Activated CD4-positive, CD25-positive, alpha-beta regulatory T cell (primary cell): ENCODE results near the gene PDF.
"Not testable (repeated sequence)": the region's sequence is repeated elsewhere in the genome, so short reads cannot be mapped to it uniquely, and the experiment has no call there.

Experiments
- DNase-seq, 4 experiments: peaks; one replicate each; lab custom pipeline; 2025; lab: John Stamatoyannopoulos, UW

The PDF gene

GRCh38 chr16:69316595-69317034 is 13.8 kb downstream of the PDF start:
- DNase-seq, result no peak

DNA sequence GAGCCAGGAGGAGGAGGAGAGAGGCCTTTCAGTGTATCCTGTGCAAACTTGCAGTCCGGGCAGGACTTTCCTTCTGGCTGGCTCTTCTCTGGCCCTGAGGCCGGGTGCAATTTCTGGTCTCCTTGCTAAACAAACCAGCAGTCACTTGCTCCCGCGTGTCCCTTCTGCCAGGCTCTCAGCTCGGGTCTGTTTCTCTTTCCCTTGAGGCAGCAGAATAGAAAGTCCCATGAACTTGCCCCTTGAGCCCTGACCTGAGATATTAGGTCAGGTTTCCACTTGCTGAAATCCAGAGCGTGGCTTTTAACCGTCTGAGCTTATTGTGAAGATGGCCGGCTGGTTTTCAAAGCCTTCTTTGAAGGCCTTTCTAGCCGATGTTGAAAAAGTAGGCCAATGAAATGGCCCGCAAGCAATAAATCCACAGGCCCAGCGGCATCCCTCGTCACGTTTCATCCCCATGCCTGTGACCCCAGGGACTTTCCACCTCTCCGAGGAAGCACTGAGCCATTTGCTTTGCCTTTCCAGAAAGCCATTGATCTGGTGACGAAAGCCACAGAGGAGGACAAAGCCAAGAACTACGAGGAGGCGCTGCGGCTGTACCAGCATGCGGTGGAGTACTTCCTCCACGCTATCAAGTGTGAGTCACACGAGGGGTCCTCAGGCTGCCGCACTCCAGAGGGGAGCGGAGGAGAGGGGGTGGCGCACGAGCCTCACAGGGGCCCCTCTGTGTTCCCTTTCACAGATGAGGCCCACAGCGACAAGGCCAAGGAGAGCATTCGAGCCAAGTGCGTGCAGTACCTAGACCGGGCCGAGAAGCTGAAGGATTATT is 14.7 kb downstream of the PDF start:
- DNase-seq, result no peak

DNA sequence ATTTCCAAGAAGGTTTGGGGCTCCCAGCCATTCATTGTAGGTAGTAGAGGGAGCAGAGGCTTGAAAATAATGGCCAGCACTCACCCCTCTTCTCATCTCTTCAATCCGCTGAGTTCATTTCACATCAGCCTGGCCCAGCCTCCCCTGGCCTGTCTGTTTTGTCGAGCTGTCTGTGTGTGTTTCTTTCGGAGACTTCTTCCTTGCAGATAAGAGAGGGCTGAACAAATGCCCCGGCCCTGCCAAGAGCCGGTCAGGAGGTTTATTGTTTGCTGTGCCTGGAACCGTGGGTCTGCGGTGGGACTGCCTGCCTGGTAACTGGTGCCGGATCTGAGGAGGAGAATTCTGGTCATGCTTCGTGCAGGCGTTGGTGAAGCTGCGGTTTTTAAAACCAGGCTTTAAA is 15.9 kb downstream of the PDF start:
- DNase-seq, result no peak

- DNase-seq, result no peak
Observed at GRCh38 chr16:69313469-69313868, 16.9 kb downstream of the PDF start.

DNA sequence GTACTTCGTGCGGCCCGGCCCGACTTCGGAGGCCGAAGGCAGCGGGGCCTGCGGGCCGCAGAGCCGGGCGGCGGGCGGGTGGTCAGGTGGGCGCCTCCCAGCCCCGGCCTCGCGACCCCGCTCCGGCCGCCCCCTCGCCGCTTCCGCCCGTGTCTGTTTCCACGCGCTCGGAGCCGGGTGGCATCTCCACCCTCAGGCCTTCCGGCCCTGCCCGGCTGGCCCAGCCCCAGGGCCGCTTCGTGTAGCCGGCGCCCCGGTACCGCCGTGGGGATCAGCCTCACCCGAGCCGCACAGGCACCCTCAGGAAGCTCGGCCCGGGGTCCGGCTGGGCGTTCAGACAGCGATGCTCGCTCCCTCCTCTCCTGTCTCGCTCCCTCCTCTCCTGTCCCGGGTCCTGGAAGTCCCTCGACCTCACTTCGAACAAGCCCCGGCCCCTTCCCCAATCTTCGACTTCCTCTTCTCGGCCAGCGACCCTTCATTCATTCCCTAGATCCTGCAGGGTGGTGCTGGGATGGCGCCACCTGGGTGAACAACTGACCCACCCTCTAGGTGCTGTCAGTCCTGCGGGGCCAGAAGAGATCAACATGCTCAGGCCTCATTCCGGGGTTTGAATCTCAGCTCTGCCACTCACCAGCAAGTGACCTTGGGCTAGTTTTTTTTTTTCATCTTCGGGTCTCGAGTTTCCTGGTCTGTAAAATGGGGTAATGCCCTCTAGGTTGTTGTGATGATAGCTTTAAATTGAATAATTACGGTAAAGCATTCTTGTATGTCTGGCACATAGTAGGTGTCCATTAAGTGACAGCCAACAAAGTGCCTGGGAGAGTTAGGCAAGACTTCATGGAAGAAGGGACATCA is 18.6 kb downstream of the PDF start:
- no peak for DNase-seq

- DNase-seq, result peak; percentile 96 to 99 (median 96)
Observed at GRCh38 chr16:69310653-69311532, 19.5 kb downstream of the PDF start, which contains the start of gene VPS4A. Gene VPS4A (plus strand): TSS chr16:69311350. CDS start chr16:69311512, 162 bp downstream.

DNA sequence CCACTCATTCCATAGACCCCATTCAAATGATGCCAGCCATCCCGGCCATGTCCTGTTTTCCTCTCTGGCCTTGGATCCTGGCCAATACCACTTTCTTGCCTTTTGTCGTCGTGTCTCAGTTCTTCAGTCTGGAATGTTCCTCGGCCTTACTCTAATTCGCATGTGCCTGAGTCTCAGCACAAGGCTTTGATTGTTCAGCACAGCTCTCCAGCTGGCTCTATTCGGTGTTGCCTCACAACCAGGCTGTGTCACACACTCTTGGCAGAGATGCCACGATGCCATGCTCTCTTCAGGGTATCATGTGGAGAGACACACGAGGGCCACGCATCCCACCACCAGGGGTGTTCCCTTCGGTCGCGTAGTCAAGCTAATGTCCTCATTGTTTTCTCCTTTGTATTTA is 21.1 kb downstream of the PDF start:
- no peak for DNase-seq

GRCh38 chr16:69307856-69308255 is 22.5 kb downstream of the PDF start:
- DNase-seq, result no peak

GRCh38 chr16:69307091-69307490 is 23.3 kb downstream of the PDF start:
- DNase-seq, result no peak

DNA sequence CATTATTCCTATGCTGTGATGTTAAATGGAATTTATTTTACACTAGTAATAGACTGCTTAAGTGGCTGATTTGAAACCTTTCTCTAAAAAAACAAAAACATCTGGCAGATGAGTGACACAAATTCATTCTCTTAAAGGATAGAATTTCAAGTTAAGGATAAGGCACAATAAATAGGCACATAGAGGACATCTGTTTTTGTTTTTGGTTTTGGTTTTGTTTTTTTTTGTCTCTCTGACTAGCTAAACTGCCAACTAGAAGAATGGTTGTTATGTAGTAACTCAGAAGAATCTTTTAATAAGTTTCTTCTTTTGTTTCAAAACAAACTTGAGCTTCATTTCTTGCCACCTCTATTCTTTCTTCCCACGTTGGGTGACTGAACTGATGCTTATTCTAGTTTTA is 24.4 kb downstream of the PDF start:
- DNase-seq, result no peak

- no peak for DNase-seq
Observed at GRCh38 chr16:69302301-69302700, 28.1 kb downstream of the PDF start.

DNA sequence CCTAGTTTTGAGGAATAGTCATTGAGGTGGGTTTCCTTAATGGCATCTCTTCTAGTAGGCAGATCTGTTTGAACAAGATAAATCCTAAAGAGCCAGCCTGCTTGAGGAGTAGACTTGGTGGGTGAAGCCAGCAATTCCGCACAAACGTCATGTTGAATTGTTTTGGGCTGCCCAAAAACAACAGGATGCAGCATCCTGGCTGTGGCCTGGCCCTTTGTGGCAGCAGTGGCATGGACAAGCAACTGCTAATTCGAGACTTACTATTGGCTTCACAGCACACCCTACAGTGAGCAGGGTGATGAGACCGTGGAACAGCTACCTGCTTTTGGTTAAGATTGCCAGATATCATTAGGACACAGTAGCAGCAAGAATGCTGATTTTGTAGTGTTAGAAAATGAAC is 28.5 kb downstream of the PDF start:
- no peak for DNase-seq

DNA sequence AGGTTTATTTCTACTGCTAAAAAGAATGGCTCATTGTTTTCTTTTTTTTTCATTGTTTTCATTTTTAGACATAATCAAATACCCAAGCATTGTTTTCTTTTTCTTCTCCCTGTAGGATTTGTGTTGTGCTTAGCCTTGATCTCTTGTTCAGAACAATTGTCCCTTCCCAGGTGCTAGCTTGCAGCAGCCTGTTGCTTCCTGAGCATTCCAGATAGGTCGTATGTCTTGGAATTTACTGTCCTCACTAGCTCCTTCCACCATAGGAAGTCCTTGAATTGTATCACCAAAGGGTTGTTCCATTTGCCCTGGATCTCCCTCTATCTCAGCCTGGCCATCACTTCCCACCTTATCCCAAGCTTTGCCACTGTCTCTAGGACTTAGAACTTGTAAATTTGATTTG is 29.2 kb downstream of the PDF start:
- no peak for DNase-seq

DNA sequence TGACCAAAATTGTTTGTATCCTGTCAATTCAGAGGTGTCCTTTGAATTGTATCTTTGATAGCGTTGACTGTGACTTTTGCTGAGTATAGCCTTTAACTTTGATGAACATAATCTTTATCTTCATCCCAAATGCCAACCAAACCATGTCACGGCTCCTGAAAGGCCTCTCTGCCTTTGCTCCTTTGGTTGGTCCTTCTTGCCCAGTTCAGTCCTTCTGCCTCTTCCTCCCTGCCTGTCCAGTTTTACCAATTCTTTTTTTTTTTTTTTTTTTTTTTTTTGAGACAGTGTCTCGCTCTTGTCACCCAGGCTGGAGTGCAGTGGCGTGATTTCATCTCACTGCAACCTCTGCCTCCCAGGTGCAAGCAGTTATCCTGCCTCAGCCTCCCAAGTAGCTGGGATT is 32.1 kb downstream of the PDF start:
- DNase-seq, result no peak

DNA sequence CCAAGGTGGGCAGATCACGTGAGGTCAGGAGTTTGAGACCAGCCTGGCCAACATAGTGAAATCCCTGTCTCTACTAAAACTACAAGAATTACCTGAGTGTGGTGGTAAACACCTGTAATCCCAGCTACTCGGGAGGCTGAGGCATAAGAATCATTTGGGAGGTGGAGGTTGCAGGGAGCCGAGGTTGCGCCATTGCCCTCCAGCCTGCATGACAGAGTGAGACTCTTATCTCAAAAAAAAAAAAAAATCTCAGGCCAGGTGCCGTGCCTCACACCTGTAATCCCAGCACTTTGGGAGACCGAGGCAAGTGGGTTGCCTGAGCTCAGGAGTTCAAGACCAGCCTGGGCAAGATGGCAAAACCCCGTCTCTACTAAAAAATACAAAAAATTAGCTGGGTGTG is 33.6 kb downstream of the PDF start:
- not testable (repeated sequence) for DNase-seq

DNA sequence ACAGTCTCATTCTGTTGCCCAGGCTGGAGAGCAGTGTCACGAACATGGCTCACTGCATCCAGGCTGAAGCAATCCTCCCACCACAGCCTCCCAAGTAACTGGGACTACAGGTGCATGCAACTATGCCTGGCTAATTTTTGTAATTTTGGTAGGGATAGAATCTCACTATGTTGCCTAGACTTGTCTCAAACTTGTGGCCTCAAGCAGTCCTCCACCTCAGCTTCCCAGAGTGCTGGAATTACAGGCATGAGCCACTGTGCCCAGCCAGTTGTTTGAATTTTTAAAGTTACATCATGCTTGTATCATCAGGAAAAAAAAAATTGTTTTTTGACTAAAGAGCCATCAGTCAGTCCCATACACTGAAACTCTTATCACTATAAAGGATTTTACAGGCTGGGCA is 36.3 kb downstream of the PDF start:
- DNase-seq, result no peak

DNA sequence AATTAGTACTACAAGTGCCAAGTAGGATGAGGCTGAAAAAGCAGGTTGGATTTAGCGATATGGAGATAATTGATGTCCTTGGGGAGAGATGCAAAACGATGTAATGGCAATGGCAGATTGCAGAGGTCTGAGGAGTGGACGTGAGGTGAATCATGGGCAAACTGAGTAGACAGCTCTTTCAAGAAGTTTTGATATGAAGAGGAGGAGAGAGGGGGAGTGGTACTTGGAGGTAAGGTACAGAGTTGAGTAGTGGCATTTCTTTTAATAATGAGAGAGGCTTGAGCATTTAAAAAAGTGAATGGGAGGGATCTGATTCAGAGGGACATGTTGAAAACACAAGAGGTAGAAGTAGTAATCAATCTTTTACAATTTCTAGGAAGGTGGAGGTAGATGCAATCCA is 37.0 kb downstream of the PDF start:
- no peak for DNase-seq

DNA sequence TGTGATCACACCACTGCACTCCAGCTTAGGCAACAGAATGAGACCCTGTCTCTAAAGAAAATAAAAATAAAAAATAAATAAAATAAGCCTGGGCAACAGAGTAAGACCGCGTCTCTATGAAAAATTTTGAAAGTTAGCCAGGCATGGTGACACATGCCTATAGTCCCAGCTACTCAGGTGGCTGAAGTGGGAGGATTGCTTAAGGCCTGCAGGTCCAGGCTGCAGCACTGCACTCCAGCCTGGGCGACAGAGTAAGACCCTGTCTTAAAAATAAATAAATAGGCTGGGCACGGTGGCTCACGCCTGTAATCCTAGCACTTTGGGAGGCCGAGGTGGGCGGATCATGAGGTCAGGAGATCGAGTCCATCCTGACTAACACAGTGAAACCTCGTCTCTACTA is 38.7 kb downstream of the PDF start:
- DNase-seq, result not testable (repeated sequence)

DNA sequence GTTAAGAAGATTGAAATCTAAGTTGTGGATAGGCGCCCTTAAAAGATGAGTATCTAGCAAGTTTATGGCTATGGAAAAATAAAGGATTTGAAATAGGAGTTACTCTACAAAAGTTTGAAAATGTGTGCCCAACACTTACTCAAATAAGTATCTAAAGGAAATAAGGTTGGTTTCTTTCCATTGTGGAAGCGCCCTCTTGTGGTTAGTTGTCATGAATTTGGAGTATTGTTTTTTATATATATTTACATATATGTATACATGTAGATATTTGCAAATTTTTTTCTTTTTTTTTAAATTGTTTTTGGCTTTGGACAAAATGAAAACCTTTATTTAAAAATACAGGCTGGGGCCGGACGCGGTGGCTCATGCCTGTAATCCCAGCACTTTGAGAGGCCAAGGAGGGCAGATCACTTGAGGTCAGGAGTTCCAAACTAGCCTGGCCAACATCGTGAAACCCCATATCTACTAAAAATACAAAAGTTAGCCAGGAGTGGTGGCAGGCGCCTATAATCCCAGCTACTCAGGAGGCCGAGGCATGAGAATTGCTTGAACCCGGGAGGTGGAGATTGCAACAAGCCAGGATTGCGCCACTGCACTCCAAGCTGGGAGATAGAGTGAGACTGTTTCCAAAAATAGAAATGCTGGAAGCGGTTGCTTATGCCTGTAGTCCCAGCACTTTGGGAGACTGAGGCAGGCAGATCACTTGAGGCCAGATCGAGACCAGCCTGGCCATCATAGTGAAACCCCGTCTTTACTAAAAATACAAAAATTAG is 43.3 kb downstream of the PDF start:
- DNase-seq, result peak; percentile 2 to 14 (median 9)

DNA sequence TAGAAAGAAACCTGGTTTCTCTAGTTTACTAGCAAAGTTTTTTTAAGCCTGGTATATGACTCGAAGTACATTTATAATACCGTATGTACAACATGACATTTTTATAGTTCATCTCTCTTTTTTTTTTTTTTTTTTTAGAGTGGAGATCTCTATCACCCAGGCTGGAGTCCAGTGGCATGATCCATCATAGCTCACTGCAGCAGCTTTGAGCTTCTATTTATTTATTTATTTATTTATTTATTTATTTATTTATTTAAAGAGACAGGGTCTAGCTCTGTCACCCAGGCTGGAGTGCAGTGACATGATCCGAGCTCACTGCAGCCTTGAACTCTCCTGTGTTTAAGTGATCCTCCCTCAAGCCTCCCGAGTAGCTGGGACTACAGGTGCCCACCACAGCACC is 45.1 kb downstream of the PDF start:
- DNase-seq, result no peak

- DNase-seq, result no peak
Observed at GRCh38 chr16:69283851-69284250, 46.5 kb downstream of the PDF start.
